ENCODE data around the gene CD82. TPM values are rescaled to one million over a fixed set of nuclear protein-coding genes. Genes with fewer than 3 reads are reported as not detected.
A peak's percentile ranks its signal among the peaks of the same experiment; 100 is the strongest.

The CD82 gene
- total and polyA plus RNA-seq, 4 donors, result 21.6 to 54.4 (median 40.2) TPM

GRCh38 chr11:44626645-44627044, 61.2 kb downstream of the CD82 start:
- no peak overlapping the region for H3K4me3 ChIP-seq (ENCODE audit: low read depth, low read length)
- WGBS (ENCODE audit: insufficient coverage), result no CpG with 5 or more reads among the region's 2 CpGs
- H3K27me3 ChIP-seq (ENCODE audit: control insufficient read depth, insufficient read depth, low read length), result no peaks in the 10 kb centered on the region
- no peak for DNase-seq (ENCODE audit: low read depth in 4 of 6, low spot score in 6 of 6)
- peaks cover 44% of the 10 kb centered on the region for H3K4me1 ChIP-seq (ENCODE audit: control insufficient read depth, insufficient read depth, low read length)
- no peak overlapping the region for H3K27ac ChIP-seq (ENCODE audit: low read depth, low read length)
- H3K36me3 ChIP-seq (ENCODE audit: control insufficient read depth, insufficient read depth, low read length), result peaks cover 3% of the 10 kb centered on the region
- no peaks in the 10 kb centered on the region for H3K9me3 ChIP-seq (ENCODE audit: control insufficient read depth, insufficient read depth, low read length)

GRCh38 chr11:44627165-44627789, 61.8 kb downstream of the CD82 start:
- 20% methylated on average over 1 of the region's 4 CpGs for WGBS (ENCODE audit: insufficient coverage)
- no peaks in the 10 kb centered on the region for H3K9me3 ChIP-seq (ENCODE audit: control insufficient read depth, insufficient read depth, low read length)
- H3K36me3 ChIP-seq (ENCODE audit: control insufficient read depth, insufficient read depth, low read length), result peaks cover 3% of the 10 kb centered on the region
- peak overlapping the region; percentile 54 for H3K27ac ChIP-seq (ENCODE audit: low read depth, low read length)
- no peak overlapping the region for H3K4me3 ChIP-seq (ENCODE audit: low read depth, low read length)
- peaks cover 41% of the 10 kb centered on the region for H3K4me1 ChIP-seq (ENCODE audit: control insufficient read depth, insufficient read depth, low read length)
- DNase-seq (ENCODE audit: low read depth in 4 of 6, low spot score in 6 of 6), result peak in 2 of 6 donors; percentile 63 to 82
- no peaks in the 10 kb centered on the region for H3K27me3 ChIP-seq (ENCODE audit: control insufficient read depth, insufficient read depth, low read length)

GRCh38 chr11:44627911-44628729, 62.7 kb downstream of the CD82 start:
- no peaks in the 10 kb centered on the region for H3K27me3 ChIP-seq (ENCODE audit: control insufficient read depth, insufficient read depth, low read length)
- DNase-seq (ENCODE audit: low read depth in 4 of 6, low spot score in 6 of 6), result peak in 5 of 6 donors; percentile 62 to 95 (median 73)
- H3K36me3 ChIP-seq (ENCODE audit: control insufficient read depth, insufficient read depth, low read length), result no peaks in the 10 kb centered on the region
- H3K9me3 ChIP-seq (ENCODE audit: control insufficient read depth, insufficient read depth, low read length), result no peaks in the 10 kb centered on the region
- peaks cover 46% of the 10 kb centered on the region for H3K4me1 ChIP-seq (ENCODE audit: control insufficient read depth, insufficient read depth, low read length)
- WGBS (ENCODE audit: insufficient coverage), result 22% methylated on average over 9 of the region's 9 CpGs
- peak overlapping the region; percentile 75 for H3K27ac ChIP-seq (ENCODE audit: low read depth, low read length)
- H3K4me3 ChIP-seq (ENCODE audit: low read depth, low read length), result no peak overlapping the region

- Histone ChIP-seq H3K36me3 (ENCODE audit: control insufficient read depth, insufficient read depth, low read length) (no peaks in the 10 kb centered on the region), H3K4me3 (ENCODE audit: low read depth, low read length) (no peak overlapping the region), H3K27ac (ENCODE audit: low read depth, low read length) (peak overlapping the region; percentile 27), H3K27me3 (ENCODE audit: control insufficient read depth, insufficient read depth, low read length) (no peaks in the 10 kb centered on the region), H3K9me3 (ENCODE audit: control insufficient read depth, insufficient read depth, low read length) (no peaks in the 10 kb centered on the region), H3K4me1 (ENCODE audit: control insufficient read depth, insufficient read depth, low read length) (peaks cover 42% of the 10 kb centered on the region)
- no peak for DNase-seq (ENCODE audit: low read depth in 4 of 6, low spot score in 6 of 6)
- 77% methylated on average over 13 of the region's 14 CpGs for WGBS (ENCODE audit: insufficient coverage)
Measured at GRCh38 chr11:44628730-44629700, 63.6 kb downstream of the CD82 start.

- peaks cover 48% of the 10 kb centered on the region for H3K4me1 ChIP-seq (ENCODE audit: control insufficient read depth, insufficient read depth, low read length)
Measured at GRCh38 chr11:44629732-44630345, 64.4 kb downstream of the CD82 start.

GRCh38 chr11:44630511-44631210, 65.2 kb downstream of the CD82 start:
- DNase-seq (ENCODE audit: low read depth in 4 of 6, low spot score in 6 of 6), result peak in 1 of 6 donors; percentile 0
- no peak overlapping the region for H3K27ac ChIP-seq (ENCODE audit: low read depth, low read length)
- no peak overlapping the region for H3K4me3 ChIP-seq (ENCODE audit: low read depth, low read length)
- WGBS (ENCODE audit: insufficient coverage), result 98% methylated on average over 5 of the region's 7 CpGs
- H3K9me3 ChIP-seq (ENCODE audit: control insufficient read depth, insufficient read depth, low read length), result no peaks in the 10 kb centered on the region
- no peaks in the 10 kb centered on the region for H3K27me3 ChIP-seq (ENCODE audit: control insufficient read depth, insufficient read depth, low read length)
- H3K4me1 ChIP-seq (ENCODE audit: control insufficient read depth, insufficient read depth, low read length), result peaks cover 56% of the 10 kb centered on the region
- H3K36me3 ChIP-seq (ENCODE audit: control insufficient read depth, insufficient read depth, low read length), result no peaks in the 10 kb centered on the region

More at GRCh38 chr11:44629732-44630345, 64.4 kb downstream of the CD82 start:
- WGBS (ENCODE audit: insufficient coverage), result 75% methylated on average over 4 of the region's 8 CpGs
- peak in 1 of 6 donors; percentile 20 for DNase-seq (ENCODE audit: low read depth in 4 of 6, low spot score in 6 of 6)
- Histone ChIP-seq H3K36me3 (ENCODE audit: control insufficient read depth, insufficient read depth, low read length) (no peaks in the 10 kb centered on the region), H3K4me3 (ENCODE audit: low read depth, low read length) (no peak overlapping the region), H3K27ac (ENCODE audit: low read depth, low read length) (peak overlapping the region; percentile 27), H3K9me3 (ENCODE audit: control insufficient read depth, insufficient read depth, low read length) (no peaks in the 10 kb centered on the region), H3K27me3 (ENCODE audit: control insufficient read depth, insufficient read depth, low read length) (no peaks in the 10 kb centered on the region)

GRCh38 chr11:44631831-44632230, 66.4 kb downstream of the CD82 start:
- peak in 1 of 6 donors; percentile 0 for DNase-seq (ENCODE audit: low read depth in 4 of 6, low spot score in 6 of 6)
- H3K27me3 ChIP-seq (ENCODE audit: control insufficient read depth, insufficient read depth, low read length), result no peaks in the 10 kb centered on the region
- no peak overlapping the region for H3K27ac ChIP-seq (ENCODE audit: low read depth, low read length)
- no peaks in the 10 kb centered on the region for H3K36me3 ChIP-seq (ENCODE audit: control insufficient read depth, insufficient read depth, low read length)
- WGBS (ENCODE audit: insufficient coverage), result 86% methylated on average over 6 of the region's 6 CpGs
- no peak overlapping the region for H3K4me3 ChIP-seq (ENCODE audit: low read depth, low read length)
- H3K4me1 ChIP-seq (ENCODE audit: control insufficient read depth, insufficient read depth, low read length), result peaks cover 56% of the 10 kb centered on the region
- H3K9me3 ChIP-seq (ENCODE audit: control insufficient read depth, insufficient read depth, low read length), result no peaks in the 10 kb centered on the region

GRCh38 chr11:44632466-44633123, 67.1 kb downstream of the CD82 start:
- no peak overlapping the region for H3K4me3 ChIP-seq (ENCODE audit: low read depth, low read length)
- 42% methylated on average over 9 of the region's 10 CpGs for WGBS (ENCODE audit: insufficient coverage)
- peaks cover 54% of the 10 kb centered on the region for H3K4me1 ChIP-seq (ENCODE audit: control insufficient read depth, insufficient read depth, low read length)
- H3K27me3 ChIP-seq (ENCODE audit: control insufficient read depth, insufficient read depth, low read length), result no peaks in the 10 kb centered on the region
- no peaks in the 10 kb centered on the region for H3K36me3 ChIP-seq (ENCODE audit: control insufficient read depth, insufficient read depth, low read length)
- peak in 1 of 6 donors; percentile 11 for DNase-seq (ENCODE audit: low read depth in 4 of 6, low spot score in 6 of 6)
- H3K27ac ChIP-seq (ENCODE audit: low read depth, low read length), result no peak overlapping the region
- H3K9me3 ChIP-seq (ENCODE audit: control insufficient read depth, insufficient read depth, low read length), result no peaks in the 10 kb centered on the region

Measured in spinal cord (tissue), 10 donors.